DMS79 (cell line): ENCODE measurements around the gene MBP.

Experiments
- DNase-seq: peaks from one replicate; lab custom pipeline; 2025; lab: John Stamatoyannopoulos, UW

Gene MBP

DNA sequence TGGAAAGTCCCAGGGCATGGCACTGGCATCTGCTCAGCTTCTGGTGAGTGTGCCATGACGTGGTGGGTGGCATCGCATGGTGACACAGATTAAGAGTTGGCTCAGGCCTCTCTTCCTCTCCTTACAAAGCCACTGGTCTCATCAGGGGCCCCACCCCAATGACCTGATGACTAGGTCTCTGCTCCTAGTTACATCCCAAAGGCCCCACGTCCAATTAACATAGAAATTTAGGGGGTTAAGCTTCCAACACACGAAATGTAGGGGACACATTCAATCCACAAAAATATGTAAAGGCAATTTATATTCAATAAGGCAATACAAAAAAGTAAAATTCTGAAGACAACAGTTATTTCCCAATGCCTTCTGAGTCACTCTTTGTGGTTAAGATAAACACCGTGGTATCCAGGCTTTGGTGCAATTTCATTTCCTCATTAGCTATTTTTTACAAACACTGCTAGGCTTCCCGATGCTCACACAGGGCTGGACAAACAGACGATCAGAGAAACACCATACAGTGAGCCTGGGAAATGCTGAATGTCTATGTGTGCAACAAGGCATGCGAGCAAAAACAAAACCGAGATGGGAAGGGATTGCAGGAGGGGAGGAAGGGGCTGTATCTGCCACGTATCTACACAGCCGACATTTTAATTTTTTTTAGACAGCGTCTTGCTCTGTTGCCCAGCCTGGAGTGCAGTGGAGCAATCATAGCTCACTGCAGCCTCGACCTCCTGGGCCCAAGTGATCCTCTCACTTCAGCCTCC lies 67.2 kb downstream of the MBP start:
- no peak for DNase-seq

DNA sequence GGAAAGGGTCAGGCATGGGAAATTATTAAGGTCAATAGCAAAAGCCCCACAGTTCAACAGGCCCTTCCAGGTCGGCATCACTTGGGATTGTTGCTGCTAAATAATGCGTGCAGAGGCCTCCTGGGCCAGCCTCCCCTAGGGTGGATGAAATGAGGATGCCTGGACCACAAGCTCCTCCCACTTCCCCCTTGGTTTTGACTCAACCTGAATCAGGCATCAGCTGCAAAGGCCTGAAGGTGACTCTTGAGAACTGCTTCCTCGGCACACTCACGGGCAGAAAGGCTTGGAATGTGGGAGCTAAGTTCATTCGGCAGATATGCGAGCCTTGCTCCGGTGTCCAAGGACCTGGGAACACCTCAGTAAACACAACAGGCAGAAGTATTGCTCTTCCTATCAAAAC lies 69.3 kb downstream of the MBP start:
- DNase-seq: no peak

DNA sequence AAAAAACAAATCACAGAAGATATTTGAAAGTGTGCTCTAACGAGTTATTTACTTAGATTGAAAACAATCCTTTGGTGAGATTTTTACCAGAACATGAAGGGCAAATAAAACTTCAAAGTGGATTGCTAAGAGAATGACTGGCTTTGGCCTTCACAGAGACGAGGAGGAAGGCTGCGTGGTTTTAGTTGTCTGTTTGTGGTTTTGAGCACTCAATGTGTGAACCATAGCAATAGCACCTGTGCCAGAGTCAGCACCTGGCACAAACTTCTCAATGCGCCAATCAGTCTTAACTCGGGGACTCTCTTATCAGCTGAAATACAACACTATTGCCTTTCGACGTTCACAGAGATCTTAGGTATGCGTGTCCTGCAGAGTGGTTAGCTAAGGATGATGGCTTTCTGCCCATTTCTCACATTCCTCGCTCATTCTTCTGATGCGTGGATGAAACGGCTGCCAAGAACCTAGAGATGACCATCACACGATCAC lies 70.0 kb downstream of the MBP start:
- DNase-seq: peak; percentile 34

DNA sequence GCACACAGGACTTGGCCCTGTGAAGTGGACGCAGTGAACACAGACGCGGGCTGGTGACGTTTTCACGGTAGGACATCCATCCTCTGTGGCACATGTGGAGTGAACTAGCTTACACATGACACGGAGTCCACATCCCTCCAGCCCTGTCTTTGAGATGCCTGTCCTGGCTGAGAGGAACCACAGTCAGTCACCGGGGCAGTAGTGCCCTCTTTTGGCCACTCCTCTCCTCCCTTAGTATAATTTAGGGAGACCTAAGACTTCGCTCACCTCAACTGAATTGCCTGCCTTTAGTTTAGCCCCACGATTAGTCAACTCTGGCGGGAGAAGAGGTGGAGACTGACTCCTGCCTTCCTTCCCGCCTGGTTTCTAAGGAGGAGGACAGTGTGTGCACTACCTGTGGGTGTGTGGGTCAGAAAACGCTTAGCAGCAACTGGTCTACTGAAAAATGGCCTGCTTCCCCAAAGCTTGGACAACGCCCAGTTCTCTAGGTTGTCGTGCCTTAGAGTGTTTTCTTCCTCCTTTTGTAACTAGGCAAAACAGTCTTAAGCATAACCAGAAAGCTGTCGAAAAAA lies 70.6 kb downstream of the MBP start:
- no peak for DNase-seq

DNA sequence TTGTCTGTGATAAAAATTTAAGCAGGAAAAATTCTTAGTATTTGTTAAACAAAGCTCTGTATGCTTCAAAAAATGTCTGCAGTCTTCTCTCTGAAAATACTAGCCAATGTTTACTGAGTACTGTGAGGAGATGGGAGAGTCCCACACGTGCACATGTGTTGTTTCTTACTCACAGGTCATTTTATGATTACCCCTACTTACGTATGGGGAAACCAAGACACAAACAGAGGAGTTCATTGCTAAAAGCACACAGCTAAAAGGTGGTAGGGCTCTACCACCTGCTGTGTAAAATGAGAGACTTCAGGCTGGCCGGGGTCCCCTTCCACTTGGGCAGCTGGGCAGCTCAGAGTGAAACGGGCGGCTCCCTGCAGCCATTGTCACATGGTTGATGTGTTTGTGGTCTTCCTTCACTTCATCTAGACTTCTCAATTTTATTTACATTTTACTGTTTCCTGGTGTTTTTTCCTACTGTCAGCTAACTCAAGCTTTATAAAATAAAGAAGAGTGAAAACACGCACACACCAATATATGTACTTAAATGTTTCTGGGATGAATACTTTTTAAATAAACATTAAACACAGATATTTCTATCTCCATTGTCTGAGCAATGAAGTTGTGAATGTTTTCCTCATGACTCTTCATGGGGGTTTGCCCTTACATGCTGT lies 71.2 kb downstream of the MBP start:
- no peak for DNase-seq

DNA sequence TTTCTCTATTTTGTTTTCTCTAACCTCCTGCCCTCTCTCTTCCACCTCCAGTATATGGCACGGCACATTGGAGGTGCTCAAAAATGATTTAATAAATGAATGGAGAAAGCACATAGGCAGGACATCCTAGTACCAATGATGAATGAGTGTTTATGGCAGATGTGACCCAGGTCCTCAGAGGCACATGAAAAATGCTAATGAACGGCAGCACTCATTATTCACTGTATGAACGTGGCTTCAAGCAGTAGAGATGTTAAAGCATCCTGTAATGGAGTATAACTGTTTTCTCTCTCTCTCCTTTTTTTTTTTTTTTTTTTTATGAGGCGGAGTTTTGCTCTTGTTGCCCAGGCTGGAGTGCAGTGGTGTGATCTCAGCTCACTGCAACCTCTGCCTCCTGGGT lies 72.4 kb downstream of the MBP start:
- DNase-seq: no peak

DNA sequence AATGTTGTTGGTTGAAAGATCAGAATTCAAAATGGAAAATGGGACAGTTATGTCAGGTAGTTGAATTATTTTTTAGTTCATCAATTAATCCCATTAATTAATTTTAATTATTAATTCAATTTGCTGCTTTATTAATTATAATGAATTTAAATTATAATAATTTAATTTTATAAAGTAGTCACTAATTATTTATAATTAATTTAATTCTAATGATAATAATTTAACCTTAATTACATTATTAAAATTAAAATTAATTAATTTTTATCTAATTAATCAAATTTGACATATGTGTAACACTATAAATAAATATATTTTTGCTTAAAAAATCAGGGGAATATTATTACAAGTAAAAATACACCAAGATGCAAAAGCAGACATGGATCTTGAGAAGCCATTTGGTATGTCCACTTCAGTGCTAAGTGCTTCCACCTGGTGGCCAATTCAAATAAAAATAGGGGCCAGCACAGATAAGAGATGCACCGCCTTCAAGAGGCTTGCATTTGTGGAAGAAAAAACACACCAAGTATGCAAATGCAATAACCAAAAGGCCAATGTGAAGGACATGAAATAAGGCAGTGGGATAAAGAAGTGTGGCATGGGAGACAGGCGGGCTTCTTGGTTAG lies 73.2 kb downstream of the MBP start:
- DNase-seq: no peak

DNA sequence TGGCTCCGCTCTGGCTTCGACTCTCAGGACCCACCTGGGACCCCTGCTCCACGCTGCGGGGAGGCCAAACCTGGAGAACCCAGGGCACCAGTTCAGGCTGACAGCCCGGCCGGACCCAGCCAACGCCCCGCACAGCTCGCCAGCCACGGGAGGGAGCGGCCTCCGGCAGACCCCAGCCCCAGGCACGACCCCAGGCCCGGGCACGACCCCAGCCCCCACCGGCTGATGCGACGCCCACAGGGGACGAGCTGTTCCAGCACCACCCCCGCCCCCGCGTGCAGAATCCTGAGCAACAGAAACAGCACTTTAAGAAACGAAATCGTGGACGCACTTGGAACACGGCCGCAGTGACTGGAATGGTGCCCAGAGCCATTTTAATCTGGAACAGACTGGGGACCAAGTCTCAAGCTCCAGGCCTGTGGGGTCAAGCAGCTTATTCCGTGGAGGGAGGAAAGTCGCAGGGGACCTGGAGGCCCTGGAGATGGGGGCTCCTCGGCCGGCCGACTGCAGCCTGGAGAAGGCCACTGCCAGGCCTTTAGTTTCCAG lies 74.2 kb downstream of the MBP start:
- no peak for DNase-seq

DNA sequence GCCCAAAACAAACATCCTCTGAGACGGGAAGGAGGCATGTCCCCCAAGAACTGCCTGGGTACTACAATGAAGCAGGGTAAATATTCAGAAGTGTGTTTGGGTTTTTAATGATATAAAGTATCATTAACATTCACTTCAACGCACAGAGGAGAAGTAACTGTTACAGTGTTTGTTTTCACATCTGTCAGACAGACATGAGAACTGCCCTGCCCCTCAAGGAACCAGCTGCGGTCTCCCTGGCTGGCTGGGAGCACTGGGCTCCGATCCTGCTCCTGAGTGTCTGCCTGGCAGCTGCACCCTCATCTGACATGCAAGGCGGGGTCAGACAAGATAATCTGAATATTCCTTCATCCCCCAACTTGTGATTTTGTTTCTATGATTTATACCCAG lies 75.6 kb downstream of the MBP start:
- no peak for DNase-seq

DNA sequence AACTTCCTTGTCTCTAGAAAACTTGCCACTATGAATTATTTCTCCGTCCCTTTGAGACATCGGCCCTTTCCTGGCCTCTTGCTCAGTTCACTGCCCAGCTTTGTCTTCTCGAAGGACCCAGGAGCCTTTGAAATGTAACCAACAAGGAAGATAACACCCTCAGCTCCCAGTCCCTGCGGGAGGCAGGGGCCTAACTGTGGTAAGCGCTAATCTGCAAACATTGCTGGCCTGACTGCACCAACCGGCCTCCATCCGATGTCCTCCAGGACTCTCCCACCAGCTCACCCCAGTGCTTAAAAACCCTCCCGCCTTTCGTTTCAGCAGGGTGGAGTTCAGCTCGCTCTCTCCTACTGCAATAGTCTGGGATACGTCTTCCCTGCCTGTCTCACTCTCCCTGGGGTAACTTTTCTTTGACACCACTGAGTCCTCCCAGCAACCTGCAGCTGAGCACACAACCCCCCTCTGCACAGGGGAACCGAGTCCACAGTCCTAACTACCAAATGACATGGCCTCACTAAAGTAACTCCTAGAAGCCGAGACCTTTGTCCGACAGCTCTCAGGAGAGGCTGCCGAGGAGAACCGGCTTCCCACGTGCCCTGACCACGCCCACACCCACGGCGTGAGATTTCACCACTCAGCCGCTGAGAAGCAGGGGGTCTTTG lies 76.1 kb downstream of the MBP start:
- DNase-seq: no peak

DNA sequence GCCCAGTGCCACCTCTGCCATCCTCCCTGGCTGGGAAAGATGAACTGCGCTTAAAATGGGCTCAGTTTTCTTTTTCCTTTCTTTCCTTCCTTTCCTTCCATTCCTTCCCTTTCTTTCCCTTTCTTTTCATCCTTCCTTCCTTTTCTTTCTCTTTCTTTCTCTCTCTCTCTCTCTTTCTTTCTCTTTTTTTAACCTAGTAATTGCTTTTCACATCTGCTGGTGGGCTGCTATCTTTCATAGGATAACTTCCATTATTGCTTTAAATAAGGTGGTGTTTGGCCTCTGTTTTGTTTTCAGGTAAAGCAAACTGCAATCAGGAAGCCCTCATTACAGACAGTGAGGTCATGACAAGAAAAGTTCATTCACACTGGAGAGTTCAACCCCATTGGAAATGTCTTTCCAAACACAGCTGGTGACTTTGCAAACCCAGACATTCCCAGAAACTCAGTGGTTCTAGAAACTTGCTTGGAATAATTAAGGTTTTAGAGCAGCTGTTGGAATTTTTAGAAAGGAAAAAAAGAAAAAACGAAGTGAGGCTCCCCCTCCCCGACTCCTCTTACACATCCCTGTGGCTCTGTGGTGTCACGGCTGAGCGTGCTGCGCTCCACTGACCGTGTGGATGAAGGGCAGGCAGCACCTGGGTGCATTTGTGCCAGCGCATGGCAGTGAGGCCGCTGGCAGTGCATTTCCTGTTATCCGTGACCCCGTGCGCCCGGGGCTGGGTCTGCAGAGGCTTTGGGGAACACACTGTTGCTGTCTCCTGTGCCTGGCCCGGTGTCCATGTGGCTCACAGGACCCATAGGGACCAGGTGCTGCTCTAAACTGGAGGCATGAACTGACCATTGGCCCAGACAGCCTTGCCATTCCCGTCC lies 76.9 kb downstream of the MBP start:
- no peak for DNase-seq

DNA sequence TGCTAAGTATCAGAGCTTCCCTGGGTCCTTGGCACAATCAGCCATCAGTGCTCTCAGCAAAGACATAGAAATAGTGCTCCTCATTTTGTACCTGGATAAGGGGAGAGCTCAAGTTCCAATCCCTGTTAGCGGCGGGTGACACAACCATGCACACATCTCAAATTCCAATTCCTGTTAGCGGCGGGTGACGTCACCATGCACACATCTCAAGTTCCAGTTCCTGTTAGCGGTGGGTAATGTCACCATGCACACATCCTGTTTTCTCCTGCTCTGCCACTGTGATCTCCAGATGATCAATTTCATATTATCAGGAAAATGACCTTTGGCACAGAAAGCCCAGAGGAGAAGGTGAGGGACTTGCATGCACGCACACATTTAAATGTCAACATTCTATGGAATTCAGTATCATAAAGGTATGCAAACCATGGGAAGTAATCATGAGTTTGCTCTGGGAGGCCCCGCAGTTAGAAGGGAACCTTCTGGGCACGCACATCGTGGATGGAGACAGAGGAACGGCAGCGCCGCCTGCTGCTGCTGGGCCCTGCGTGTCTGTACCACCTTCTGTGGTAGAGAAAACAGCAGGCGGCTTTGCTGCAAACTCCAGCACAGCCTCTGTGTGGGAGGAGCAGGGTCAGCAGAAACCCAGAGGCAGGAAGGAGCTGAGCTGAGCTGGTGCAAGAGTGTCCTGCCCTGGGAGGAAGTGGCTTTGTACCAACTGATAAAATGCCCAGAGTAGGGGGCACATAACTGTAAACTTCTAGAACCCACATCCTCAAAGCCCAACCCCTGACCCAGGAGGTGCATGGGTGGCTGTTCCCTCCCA lies 77.8 kb downstream of the MBP start:
- DNase-seq: peak; percentile 37

DNA sequence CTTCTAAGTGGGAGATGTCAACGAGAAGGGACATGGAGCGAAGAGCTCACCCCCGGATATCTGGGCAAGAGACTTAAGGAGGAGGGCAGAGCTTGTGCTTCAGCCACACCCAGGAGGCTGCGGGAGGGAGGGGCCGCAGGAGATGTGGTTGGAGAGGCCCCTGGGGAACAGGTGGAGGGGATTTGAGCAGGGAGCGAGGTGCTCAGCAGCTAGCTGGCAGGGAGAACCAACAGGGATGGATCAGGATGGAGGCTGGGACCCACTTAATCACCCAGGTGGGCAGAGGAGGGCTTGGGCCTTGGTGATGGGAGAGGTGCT lies 78.3 kb downstream of the MBP start:
- DNase-seq: no peak

DNA sequence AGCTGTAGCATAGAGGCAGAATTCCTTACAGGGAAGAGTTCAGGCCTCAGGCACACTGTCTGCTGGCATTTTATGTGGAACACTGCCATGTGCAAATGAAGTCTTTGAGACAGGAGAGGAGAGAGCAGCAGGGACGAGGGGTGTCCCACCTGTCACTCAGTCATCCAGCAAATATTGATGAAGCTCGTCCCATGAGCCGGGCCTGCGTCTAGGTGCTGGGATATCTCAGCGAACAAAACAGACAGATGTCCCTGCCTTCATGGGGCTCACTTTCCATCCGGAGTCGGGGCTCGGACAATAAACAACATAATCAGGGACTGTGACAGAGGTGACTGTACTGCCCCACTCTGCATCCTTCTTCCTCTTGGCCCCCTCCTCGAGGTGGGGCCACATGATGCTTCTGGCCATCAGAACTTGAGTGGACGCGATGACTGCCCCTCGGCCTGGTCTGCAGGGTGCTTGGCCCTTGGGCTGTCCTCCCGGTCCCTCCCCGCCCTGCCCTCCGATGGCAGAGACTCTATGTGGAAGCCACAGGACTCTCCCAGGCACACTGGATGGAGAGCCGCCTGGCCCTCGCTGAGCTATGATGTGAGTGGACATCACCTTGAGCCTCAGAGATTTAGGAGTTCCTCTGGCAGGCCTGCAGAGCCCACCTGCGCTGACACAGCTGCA lies 78.8 kb downstream of the MBP start:
- DNase-seq: no peak

DNA sequence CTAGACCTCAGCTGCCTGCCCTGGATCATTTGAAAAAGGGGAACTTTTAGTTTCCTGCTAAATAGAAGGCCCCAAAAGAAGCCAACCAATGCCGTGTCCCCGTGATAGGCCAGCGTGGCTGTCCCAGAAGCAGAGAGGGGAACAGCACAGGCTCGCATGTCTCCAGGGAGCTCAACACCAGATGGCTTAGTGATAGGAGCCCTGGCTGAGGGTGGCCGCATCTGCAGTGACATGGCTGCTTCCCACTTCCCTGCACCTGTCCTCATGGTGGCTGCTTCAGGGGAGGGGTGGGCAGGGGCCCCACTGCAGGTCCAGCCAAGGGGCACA lies 79.6 kb downstream of the MBP start:
- DNase-seq: no peak

DNA sequence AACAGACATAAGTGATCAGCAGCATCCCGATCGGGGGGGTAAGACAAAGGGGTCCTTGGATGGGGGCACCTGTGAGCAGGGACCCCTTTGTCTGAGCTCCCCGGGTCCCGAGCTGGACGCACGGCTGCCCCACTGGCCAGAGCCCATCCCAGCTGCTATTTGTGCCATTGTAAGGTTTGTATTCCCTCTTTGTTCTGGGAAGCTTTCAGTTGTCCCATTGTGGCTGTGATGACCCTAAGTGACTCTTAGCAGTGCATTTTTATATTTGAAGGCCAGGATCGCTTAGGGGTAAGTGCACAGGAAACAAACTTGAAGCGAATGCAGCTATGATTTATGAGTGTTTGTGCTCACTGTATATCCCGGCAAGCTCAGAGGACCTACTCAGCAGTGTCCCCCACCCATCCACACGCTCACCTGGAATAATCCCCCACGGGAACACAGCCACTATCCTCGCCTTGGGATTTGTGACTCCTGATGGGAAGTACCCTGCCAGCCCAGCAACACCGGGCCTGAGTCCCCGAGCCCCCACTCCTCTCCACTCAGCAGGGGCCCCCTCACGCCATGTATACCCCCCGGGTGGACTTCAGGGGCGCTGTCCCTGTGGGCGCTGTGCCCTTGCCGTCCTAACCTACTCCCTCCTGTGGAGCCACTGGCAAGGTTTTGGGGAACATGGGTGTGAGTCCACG lies 80.1 kb downstream of the MBP start:
- no peak for DNase-seq

DNA sequence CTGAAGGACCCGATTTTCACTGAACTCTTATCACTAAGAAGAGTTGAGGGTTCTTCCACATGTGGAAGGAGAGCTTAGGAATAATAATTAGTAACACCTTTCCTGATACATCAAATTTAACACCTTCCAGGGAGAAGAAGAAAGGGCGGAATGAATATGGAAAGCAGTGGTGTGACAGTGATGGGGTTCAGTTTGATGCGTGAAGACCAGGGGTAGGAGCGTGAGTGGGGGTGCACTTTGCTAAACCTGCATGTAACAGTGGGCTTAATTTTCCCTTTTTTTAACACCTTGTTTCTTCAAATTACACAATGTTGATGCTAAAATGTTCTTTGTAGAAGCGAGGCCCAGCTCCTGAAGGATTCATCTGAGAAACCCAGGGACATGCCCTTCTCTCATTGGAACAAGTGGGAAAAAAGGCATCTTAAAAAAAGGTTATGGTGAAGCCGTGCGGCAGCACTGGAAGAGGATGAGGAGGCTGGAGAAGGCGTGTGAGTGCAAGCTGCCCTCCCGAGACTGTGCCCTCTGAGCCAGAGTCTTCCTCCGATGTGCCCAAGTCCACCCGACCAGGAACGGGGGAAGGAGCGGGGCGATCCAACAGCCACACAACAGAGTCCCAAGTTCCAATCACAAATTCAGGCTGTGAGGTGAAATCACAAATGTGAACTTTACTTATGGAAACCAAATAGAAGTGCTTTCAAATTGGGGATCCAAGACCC lies 80.8 kb downstream of the MBP start:
- no peak for DNase-seq

DNA sequence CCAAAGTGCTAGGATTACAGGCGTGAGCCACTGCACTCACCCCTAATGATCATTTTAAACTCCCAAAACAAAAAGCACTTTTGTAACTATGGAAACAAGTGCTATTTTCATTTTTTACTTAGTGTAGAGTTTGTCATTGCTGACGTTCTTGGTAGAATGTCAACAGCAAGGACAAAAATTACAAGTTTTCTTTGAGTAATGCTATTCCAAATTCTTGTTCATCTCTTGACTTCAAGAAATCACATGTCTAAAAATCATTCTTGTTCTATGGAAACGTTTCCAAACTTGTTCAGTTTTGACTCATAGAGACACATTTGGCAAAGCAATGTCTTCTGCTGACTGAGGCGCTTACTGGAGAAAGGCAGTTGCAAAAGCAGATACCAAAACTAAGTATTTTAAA lies 82.6 kb downstream of the MBP start:
- no peak for DNase-seq
